Endodermal cell (in vitro differentiated cells): ENCODE results near the gene UTS2. TPM values are rescaled to one million over a fixed set of nuclear protein-coding genes. Genes with fewer than 3 reads are reported as not detected.

Experiments
- DNase-seq: peaks from one replicate; pipeline ENCODE4 v3.0.0-alpha.2; 2017
- H3K27ac ChIP-seq: 2 replicates; pipeline ENCODE4 v1.5.1; 2013; ENCODE audit warnings: mild to moderate bottlenecking, low read depth, low read length, moderate library complexity
- H3K27me3 ChIP-seq: 2 replicates; pipeline ENCODE4 v1.6.1; 2013; ENCODE audit warnings: mild to moderate bottlenecking, low read length, moderate library complexity; ENCODE audit not compliant: insufficient read depth, control insufficient read depth, poor library complexity, severe bottlenecking
- H3K36me3 ChIP-seq: 2 replicates; pipeline ENCODE4 v1.7.0; 2013; ENCODE audit warnings: mild to moderate bottlenecking, low read length, moderate library complexity; ENCODE audit not compliant: control insufficient read depth, insufficient read depth
- H3K4me1 ChIP-seq: one replicate; pipeline ENCODE4 v1.7.0; 2013; ENCODE audit warnings: low read length; ENCODE audit not compliant: control insufficient read depth, insufficient read depth
- H3K4me3 ChIP-seq: 2 replicates; pipeline ENCODE4 v1.5.1; 2013; ENCODE audit warnings: mild to moderate bottlenecking, low read length, moderate library complexity
- H3K9ac ChIP-seq: 2 replicates; pipeline ENCODE4 v1.6.1; 2013; ENCODE audit warnings: mild to moderate bottlenecking, low read length, moderate library complexity; ENCODE audit not compliant: poor library complexity, severe bottlenecking; ENCODE audit errors: extremely low read depth
- H3K9me3 ChIP-seq: 2 replicates; pipeline ENCODE4 v1.6.1; 2013; ENCODE audit warnings: mild to moderate bottlenecking, low read length, moderate library complexity; ENCODE audit not compliant: control insufficient read depth
- H3K27ac Mint-ChIP-seq: 2 replicates; pipeline ENCODE4 v1.8.0; 2020; ENCODE audit warnings: mixed read lengths
- H3K27me3 Mint-ChIP-seq: 2 replicates; pipeline ENCODE4 v1.8.0; 2021; ENCODE audit warnings: mild to moderate bottlenecking, mixed read lengths; ENCODE audit not compliant: insufficient read depth
- H3K36me3 Mint-ChIP-seq: 2 replicates; pipeline ENCODE4 v1.8.0; 2020; ENCODE audit warnings: low read depth, mixed read lengths
- H3K4me1 Mint-ChIP-seq: 2 replicates; pipeline ENCODE4 v1.8.0; 2020; ENCODE audit warnings: mixed read lengths
- H3K4me3 Mint-ChIP-seq: 2 replicates; pipeline ENCODE4 v1.8.0; 2020; ENCODE audit warnings: mild to moderate bottlenecking, moderate library complexity, mixed read lengths
- H3K9me3 Mint-ChIP-seq: 2 replicates; pipeline ENCODE4 v1.8.0; 2020; ENCODE audit warnings: mild to moderate bottlenecking, mixed read lengths
- WGBS, 2 experiments: methylation state at CpG; one replicate each; pipeline versions ENCODE4 v1.1.5 to v1.1.7; 2013; ENCODE audit warnings: missing lambda C conversion rate in 2 of 2, mixed read lengths in 1 of 2; ENCODE audit not compliant: insufficient coverage in 1 of 2, insufficient read length in 1 of 2; 5-methylcytosine and 5-hydroxymethylcytosine counted together
- total RNA-seq, 2 donors: library from RNA; stranded (reverse); fragmentation: NEBNext Ultra II Directional in 1 of 2; extraction: Animal tissue kit (Norgen Biotek cat#: 25700) in 1 of 2; gene quantifications; 2 replicates in 1 of 2; 3 replicates in 1 of 2; pipeline ENCODE4 v1.2.1, GENCODE V29; 2021
- TF ChIP-seq, protein P1 (sequence below): fragments of 200-600 bp; sonication (generic); conservative IDR thresholded peaks from 2 replicates; pipeline ENCODE4 v1.5.0; 2021; ENCODE audit warnings: antibody characterized with exemption, mild to moderate bottlenecking

Gene UTS2
- total RNA-seq, 2 donors from 2014 or later = not detected

DNA sequence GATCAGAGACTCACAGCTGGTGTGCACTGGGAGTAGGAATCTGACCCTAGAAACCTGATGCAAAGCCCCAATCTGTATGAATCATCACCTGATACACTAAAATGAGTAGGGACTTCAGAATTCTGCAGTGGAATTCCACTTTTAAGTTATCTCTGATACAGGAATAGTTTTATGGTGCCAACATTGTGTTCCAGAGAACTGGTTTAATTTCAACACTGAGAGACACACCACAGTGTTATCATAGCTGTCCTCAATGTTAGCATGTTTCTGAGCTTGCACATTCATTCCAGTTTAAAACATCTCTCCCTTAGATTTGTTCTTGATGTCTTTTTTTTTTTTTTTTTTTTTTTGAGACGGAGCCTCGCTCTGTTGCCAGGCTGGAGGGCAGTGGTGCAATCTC, 7.1 kb downstream of the UTS2 start:
- WGBS, 2 experiments = 95% methylated on average over 2 of the region's 2 CpGs; no CpG with 5 or more reads in 1 of the 2 experiments
- Mint-ChIP-seq H3K4me3 (no peak overlapping the region), H3K27me3 (peaks cover 40% of the 10 kb centered on the region), H3K4me1 (peaks cover 4% of the 10 kb centered on the region), H3K9me3 (no peaks in the 10 kb centered on the region), H3K27ac (no peak overlapping the region), H3K36me3 (no peaks in the 10 kb centered on the region)
- Histone ChIP-seq H3K9ac (no peak overlapping the region), H3K4me1 (no peaks in the 10 kb centered on the region), H3K36me3 (no peaks in the 10 kb centered on the region), H3K27ac (no peak overlapping the region), H3K27me3 (peaks cover 41% of the 10 kb centered on the region), H3K4me3 (no peak overlapping the region), H3K9me3 (no peaks in the 10 kb centered on the region)
- no peak for DNase-seq
- TF ChIP-seq, protein P1, sequence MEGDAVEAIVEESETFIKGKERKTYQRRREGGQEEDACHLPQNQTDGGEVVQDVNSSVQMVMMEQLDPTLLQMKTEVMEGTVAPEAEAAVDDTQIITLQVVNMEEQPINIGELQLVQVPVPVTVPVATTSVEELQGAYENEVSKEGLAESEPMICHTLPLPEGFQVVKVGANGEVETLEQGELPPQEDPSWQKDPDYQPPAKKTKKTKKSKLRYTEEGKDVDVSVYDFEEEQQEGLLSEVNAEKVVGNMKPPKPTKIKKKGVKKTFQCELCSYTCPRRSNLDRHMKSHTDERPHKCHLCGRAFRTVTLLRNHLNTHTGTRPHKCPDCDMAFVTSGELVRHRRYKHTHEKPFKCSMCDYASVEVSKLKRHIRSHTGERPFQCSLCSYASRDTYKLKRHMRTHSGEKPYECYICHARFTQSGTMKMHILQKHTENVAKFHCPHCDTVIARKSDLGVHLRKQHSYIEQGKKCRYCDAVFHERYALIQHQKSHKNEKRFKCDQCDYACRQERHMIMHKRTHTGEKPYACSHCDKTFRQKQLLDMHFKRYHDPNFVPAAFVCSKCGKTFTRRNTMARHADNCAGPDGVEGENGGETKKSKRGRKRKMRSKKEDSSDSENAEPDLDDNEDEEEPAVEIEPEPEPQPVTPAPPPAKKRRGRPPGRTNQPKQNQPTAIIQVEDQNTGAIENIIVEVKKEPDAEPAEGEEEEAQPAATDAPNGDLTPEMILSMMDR = no peak

DNA sequence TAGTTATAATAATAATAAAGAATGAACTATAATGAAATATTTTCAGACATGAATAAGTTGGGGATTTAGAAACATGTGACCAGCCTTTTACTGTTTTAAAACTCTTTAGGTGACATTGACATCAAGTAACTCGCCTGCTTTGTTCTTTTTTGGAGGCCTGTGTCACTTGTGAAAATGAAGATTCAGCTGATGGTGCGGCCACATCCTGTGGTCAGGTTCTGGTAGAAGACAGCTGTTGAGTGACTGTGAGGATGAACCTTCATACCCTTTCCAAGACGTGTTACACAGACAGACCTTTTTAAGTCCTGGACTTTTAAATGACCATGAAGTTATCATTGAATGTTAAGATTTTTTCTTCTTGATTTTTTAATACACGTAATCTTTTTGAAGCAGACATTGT, 10.3 kb downstream of the UTS2 start:
- no peak for DNase-seq
- no peak overlapping the region for H3K9ac ChIP-seq
- Mint-ChIP-seq H3K27ac (no peak overlapping the region), H3K9me3 (peaks cover 22% of the 10 kb centered on the region), H3K4me3 (no peak overlapping the region), H3K4me1 (peaks cover 3% of the 10 kb centered on the region), H3K36me3 (peaks cover 19% of the 10 kb centered on the region), H3K27me3 (peaks cover 11% of the 10 kb centered on the region)
- H3K9me3 ChIP-seq = peaks cover 16% of the 10 kb centered on the region
- H3K36me3 ChIP-seq = peaks cover 2% of the 10 kb centered on the region
- no peaks in the 10 kb centered on the region for H3K4me1 ChIP-seq
- H3K27ac ChIP-seq = no peak overlapping the region
- H3K27me3 ChIP-seq = peaks cover 15% of the 10 kb centered on the region
- 94 to 100% methylated on average over 1 to 4 of the region's 4 CpGs for WGBS, 2 experiments
- TF ChIP-seq, protein P1 = no peak
- no peak overlapping the region for H3K4me3 ChIP-seq

DNA sequence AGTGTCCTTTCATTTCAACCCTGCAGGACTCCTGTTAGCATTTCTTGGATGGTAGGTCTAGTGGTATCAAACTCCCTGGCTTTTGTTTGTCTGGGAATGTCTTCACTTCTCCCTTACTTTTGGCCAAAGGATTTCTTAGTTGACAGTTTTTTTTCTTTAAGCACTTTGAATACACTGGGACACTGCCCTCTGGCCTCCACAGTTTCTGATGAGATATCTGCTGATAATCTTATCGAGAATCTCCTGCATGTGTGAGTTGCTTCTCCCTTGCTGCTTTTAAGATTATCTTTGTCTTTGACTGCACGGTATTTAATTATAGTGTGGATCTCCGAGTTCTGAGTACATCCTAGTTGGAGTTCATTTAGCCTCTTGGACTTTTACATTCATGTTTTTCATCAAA, 13.3 kb downstream of the UTS2 start:
- no peaks in the 10 kb centered on the region for H3K4me1 ChIP-seq
- Mint-ChIP-seq H3K36me3 (peaks cover 35% of the 10 kb centered on the region), H3K27ac (no peak overlapping the region), H3K4me1 (peaks cover 3% of the 10 kb centered on the region), H3K27me3 (no peaks in the 10 kb centered on the region), H3K4me3 (no peak overlapping the region), H3K9me3 (peaks cover 28% of the 10 kb centered on the region)
- peaks cover 4% of the 10 kb centered on the region for H3K27me3 ChIP-seq
- no peak overlapping the region for H3K9ac ChIP-seq
- no peak overlapping the region for H3K27ac ChIP-seq
- TF ChIP-seq, protein P1 = no peak
- no peak overlapping the region for H3K4me3 ChIP-seq
- peaks cover 13% of the 10 kb centered on the region for H3K36me3 ChIP-seq
- 72 to 82% methylated on average over 3 of the region's 3 CpGs for WGBS, 2 experiments
- H3K9me3 ChIP-seq = peaks cover 23% of the 10 kb centered on the region
- no peak for DNase-seq
